ENCODE results near the gene SH2D3C.

DNA sequence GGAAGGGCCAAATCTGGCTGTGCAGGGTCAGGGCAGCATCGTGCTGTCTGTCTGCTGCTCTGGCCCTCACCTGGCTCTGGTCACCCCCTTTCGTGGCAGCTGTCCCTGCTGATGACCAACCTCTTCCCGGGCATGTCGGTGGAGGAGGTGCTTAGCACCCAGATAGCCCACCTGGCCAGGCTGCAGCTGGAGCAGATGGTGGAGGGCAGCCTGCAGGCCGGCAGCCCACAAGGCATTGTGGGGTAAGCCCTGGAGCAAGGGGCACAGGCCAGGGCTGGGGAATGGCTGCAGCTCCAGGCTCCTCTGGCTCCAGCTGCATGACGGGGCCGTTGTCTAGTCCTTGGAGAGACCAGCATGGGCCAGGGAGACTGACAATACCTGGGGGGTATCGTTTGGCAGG is 51.6 kb downstream of the SH2D3C start:
- TF ChIP-seq CTCF (IDR thresholded peaks at IDR 0.05) (no peak), POLR2A (IDR thresholded peaks at IDR 0.05) (no peak)
